HepG2 (cell line): ENCODE data around the gene UGT1A7. TPM values are rescaled to one million over a fixed set of nuclear protein-coding genes. Genes with fewer than 3 reads are reported as not detected.

Source experiments
- ATAC-seq: fragments of 200-7000 bp; cut with Tn5 transposase; 3 replicates; pipeline ENCODE4 v1.9.1; 2020; ENCODE audit warnings: mild to moderate bottlenecking, moderate library complexity
- BruUV-seq: library from RNA; stranded (reverse); fragments of 400-500 nt; replicated peaks from 2 replicates; lab custom pipeline; 2021; lab: Mats Ljungman, UMichigan
- CTCF ChIA-PET: fragments of 300-600 bp; formaldehyde crosslinking; extraction: SDS; loops from one replicate; lab custom pipeline; 2021; ENCODE audit warnings: low total read pairs, inconsistent platforms, low intra/inter-chr PET ratio; lab: Yijun Ruan, JAX
- POLR2A ChIA-PET: fragments of 350-600 bp; sonication (Branson Sonifier 250); formaldehyde crosslinking; loops from one replicate; lab custom pipeline; 2020; ENCODE audit warnings: antibody characterized with exemption, inconsistent platforms; lab: Yijun Ruan, JAX
- DNase-seq: peaks from one replicate; pipeline ENCODE4 v3.0.0-alpha.2; 2015; ENCODE audit warnings: low spot score
- FAIRE-seq: peaks from 3 replicates; lab custom pipeline; 2011; peaks lifted over from hg19 to GRCh38; lab: Jason Lieb, UNC
- H2AFZ ChIP-seq: one replicate; pipeline ENCODE4 v1.6.1; 2011; ENCODE audit warnings: low read length, inconsistent platforms
- H3K27ac ChIP-seq: fragments of 300-600 bp; 3 replicates; pipeline ENCODE4 v1.8.0; 2011; ENCODE audit warnings: mixed run types, mild to moderate bottlenecking, mixed read lengths, low read length, inconsistent platforms; ENCODE audit not compliant: insufficient read depth; ENCODE audit errors: extremely low read length
- H3K27me3 ChIP-seq, 2 experiments: fragments of 200-600 bp in 1 of 2; 2 replicates in 1 of 2; 3 replicates in 1 of 2; pipeline versions ENCODE4 v1.6.0 to v1.8.0; 2011; ENCODE audit warnings: low read length in 2 of 2, mild to moderate bottlenecking in 2 of 2, moderate library complexity in 2 of 2, inconsistent platforms in 1 of 2; ENCODE audit not compliant: insufficient read depth in 2 of 2, control insufficient read depth in 1 of 2
- H3K36me3 ChIP-seq, 2 experiments: fragments of 200-600 bp in 1 of 2; replicated peaks in 1 of 2; 2 replicates in 1 of 2; 3 replicates in 1 of 2; pipeline versions ENCODE4 v1.5.1 to v1.8.0; 2011; ENCODE audit warnings: low read length in 2 of 2, inconsistent platforms in 1 of 2; ENCODE audit not compliant: insufficient read depth in 2 of 2, control insufficient read depth in 1 of 2
- H3K4me1 ChIP-seq: 2 replicates; pipeline ENCODE4 v1.5.1; 2012; ENCODE audit warnings: low read length, inconsistent platforms; ENCODE audit not compliant: insufficient read depth
- H3K4me2 ChIP-seq: 2 replicates; pipeline ENCODE4 v1.6.0; 2011; ENCODE audit warnings: low read depth, low read length, inconsistent platforms
- H3K4me3 ChIP-seq, 3 experiments: fragments of 200-600 bp in 1 of 3; sonication (generic), shearing (Covaris generic) in 1 of 3; replicated peaks in 1 of 3; 2 replicates each; pipeline ENCODE4 v1.5.1; 2011 to 2016; ENCODE audit warnings: low read length in 3 of 3, inconsistent platforms in 2 of 3, low read depth in 2 of 3, mild to moderate bottlenecking in 2 of 3, control low read depth in 1 of 3, mixed read lengths in 1 of 3; ENCODE audit not compliant: insufficient read depth in 1 of 3
- H3K79me2 ChIP-seq: one replicate; pipeline ENCODE4 v1.6.1; 2011; ENCODE audit warnings: low read length, inconsistent platforms; ENCODE audit not compliant: insufficient read depth
- H3K9ac ChIP-seq: 2 replicates; pipeline ENCODE4 v1.6.0; 2011; ENCODE audit warnings: mild to moderate bottlenecking, low read depth, low read length, inconsistent platforms; ENCODE audit not compliant: insufficient read depth
- H3K9me3 ChIP-seq: 2 replicates; pipeline ENCODE4 v1.5.1; 2012; ENCODE audit warnings: mild to moderate bottlenecking, low read length
- H4K20me1 ChIP-seq: 2 replicates; pipeline ENCODE4 v1.6.0; 2011; ENCODE audit warnings: inconsistent platforms, mild to moderate bottlenecking, low read length, moderate library complexity; ENCODE audit not compliant: insufficient read depth
- CREB1 ChIP-seq, 2 experiments: fragments of 450-650 bp in 1 of 2; IDR thresholded peaks; 2 replicates each; pipeline ENCODE4 v1.6.1; 2016 to 2017; ENCODE audit warnings: control low read depth in 1 of 2, mild to moderate bottlenecking in 1 of 2, missing compliant biosample characterization in 1 of 2, missing genetic modification characterization in 1 of 2
- EP300 ChIP-seq, 3 experiments: sonication (generic) in 1 of 3; formaldehyde crosslinking in 1 of 3; IDR thresholded peaks; 2 replicates each; pipeline versions ENCODE4 v1.5.1 to v1.6.1; 2011 to 2020; ENCODE audit warnings: low read depth in 2 of 3, low read length in 2 of 3, borderline replicate concordance in 1 of 3, improper control_type of control experiment in 1 of 3, mild to moderate bottlenecking in 1 of 3, missing genetic modification reagents in 1 of 3, moderate library complexity in 1 of 3
- MIXL1 ChIP-seq: IDR thresholded peaks from 2 replicates; pipeline ENCODE4 v1.6.1; 2016
- PPARG ChIP-seq: conservative IDR thresholded peaks from 2 replicates; pipeline ENCODE4 v1.6.1; 2016; ENCODE audit warnings: missing biosample characterization, missing genetic modification reagents
- ZBTB25 ChIP-seq: IDR thresholded peaks from 2 replicates; pipeline ENCODE4 v1.6.1; 2018; ENCODE audit warnings: missing genetic modification reagents
- ZMAT3 ChIP-seq: sonication (generic); formaldehyde crosslinking; conservative IDR thresholded peaks from 2 replicates; pipeline ENCODE4 v1.7.0; 2021; ENCODE audit warnings: missing genetic modification reagents
- ZNF33B ChIP-seq: sonication (generic); formaldehyde crosslinking; IDR thresholded peaks from 2 replicates; pipeline ENCODE4 v1.5.1; 2020; ENCODE audit warnings: mild to moderate bottlenecking, missing genetic modification reagents
- ZNF557 ChIP-seq: sonication (generic); formaldehyde crosslinking; IDR thresholded peaks from 2 replicates; pipeline ENCODE4 v1.4.0; 2020; ENCODE audit warnings: missing genetic modification reagents
- ZSCAN21 ChIP-seq: sonication (generic); formaldehyde crosslinking; IDR thresholded peaks from 2 replicates; pipeline ENCODE4 v1.8.0; 2022; ENCODE audit warnings: mild to moderate bottlenecking, missing genetic modification reagents, moderate library complexity, borderline replicate concordance
- WGBS: methylation state at CpG from one replicate; pipeline ENCODE4 v1.1.6; 2017; ENCODE audit warnings: low lambda C conversion rate; 5-methylcytosine and 5-hydroxymethylcytosine counted together
- in situ Hi-C: cut with HindIII; loops from 2 replicates; pipeline ENCODE4 v1.10.0; 2017; ENCODE audit warnings: low pct_unique_long_range_greater_than_20kb; ENCODE audit not compliant: extremely low pct_ligation_motif_present
- intact Hi-C: fragments of 100-400 bp; cut with micrococcal nuclease; formaldehyde crosslinking; loops from one replicate; pipeline ENCODE4 v1.10.0; 2022; ENCODE audit not compliant: unreplicated experiment
- polyA plus RNA-seq, 8 experiments: library from polyadenylated mRNA; depleted of rRNA in 3 of 8; stranded (reverse) in 7 of 8; unstranded in 1 of 8; fragments of >200 nt; fragmentation: Illumina TruSeq in 4 of 8; extraction: Trizol in 4 of 8; gene quantifications; 2 replicates each; pipeline versions ENCODE4 v1.2.1 to v1.2.3, GENCODE V29; 2011 to 2016; ENCODE audit warnings: low read depth in 4 of 8, missing spikeins in 1 of 8, mixed read lengths in 1 of 8; ENCODE audit not compliant: insufficient read depth in 1 of 8
- total RNA-seq, 5 experiments: library from RNA; depleted of rRNA; stranded (reverse); fragments of >200 nt; fragmentation: Illumina TruSeq; extraction: Trizol; gene quantifications; 2 replicates each; pipeline ENCODE4 v1.2.3, GENCODE V29; 2016; ENCODE audit warnings: low read depth in 1 of 5
- TF ChIP-seq, protein P1 (sequence below): IDR thresholded peaks from 2 replicates; pipeline ENCODE4 v1.6.1; 2012; ENCODE audit warnings: low read length, improper control_type of control experiment
- TF ChIP-seq, protein P2 (sequence below): sonication (generic); formaldehyde crosslinking; conservative IDR thresholded peaks from 2 replicates; pipeline ENCODE4 v1.4.0; 2020; ENCODE audit warnings: mild to moderate bottlenecking, missing genetic modification reagents, moderate library complexity
- TF ChIP-seq, protein P3 (sequence below): sonication (generic); formaldehyde crosslinking; IDR thresholded peaks from 2 replicates; pipeline ENCODE4 v1.4.0; 2020; ENCODE audit warnings: missing genetic modification reagents

The UGT1A7 gene
- total and polyA plus RNA-seq, 2 of the 13 experiments (the other 11 are each of a cell fraction or from before 2014, with no cell fraction given) = not detected

DNA sequence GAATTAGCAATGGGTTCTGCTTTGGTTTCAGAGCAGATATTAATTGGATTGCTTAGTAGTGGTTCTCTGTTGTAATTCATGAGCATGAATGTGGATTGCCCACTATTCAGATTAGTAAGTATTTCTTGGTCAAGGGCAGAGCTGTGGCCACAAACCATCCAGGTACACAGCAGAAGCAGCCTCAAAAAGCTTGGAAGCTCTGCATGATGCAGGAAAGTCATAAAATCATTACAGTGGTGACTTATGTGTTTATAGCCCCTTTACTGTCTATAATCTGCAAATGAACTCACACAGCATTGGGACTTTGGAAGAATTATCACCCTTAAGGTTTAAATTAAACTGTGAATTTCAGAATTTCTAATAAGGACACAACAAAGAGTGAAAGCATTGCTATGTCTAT lies 76.4 kb downstream of the UGT1A7 start (continued):
- TF ChIP-seq ZBTB25 (CRISPR knock-in tag) = no peak
- TF ChIP-seq ZNF33B (CRISPR knock-in tag) = no peak
- TF ChIP-seq, protein P1, sequence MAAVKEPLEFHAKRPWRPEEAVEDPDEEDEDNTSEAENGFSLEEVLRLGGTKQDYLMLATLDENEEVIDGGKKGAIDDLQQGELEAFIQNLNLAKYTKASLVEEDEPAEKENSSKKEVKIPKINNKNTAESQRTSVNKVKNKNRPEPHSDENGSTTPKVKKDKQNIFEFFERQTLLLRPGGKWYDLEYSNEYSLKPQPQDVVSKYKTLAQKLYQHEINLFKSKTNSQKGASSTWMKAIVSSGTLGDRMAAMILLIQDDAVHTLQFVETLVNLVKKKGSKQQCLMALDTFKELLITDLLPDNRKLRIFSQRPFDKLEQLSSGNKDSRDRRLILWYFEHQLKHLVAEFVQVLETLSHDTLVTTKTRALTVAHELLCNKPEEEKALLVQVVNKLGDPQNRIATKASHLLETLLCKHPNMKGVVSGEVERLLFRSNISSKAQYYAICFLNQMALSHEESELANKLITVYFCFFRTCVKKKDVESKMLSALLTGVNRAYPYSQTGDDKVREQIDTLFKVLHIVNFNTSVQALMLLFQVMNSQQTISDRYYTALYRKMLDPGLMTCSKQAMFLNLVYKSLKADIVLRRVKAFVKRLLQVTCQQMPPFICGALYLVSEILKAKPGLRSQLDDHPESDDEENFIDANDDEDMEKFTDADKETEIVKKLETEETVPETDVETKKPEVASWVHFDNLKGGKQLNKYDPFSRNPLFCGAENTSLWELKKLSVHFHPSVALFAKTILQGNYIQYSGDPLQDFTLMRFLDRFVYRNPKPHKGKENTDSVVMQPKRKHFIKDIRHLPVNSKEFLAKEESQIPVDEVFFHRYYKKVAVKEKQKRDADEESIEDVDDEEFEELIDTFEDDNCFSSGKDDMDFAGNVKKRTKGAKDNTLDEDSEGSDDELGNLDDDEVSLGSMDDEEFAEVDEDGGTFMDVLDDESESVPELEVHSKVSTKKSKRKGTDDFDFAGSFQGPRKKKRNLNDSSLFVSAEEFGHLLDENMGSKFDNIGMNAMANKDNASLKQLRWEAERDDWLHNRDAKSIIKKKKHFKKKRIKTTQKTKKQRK = no peak

DNA sequence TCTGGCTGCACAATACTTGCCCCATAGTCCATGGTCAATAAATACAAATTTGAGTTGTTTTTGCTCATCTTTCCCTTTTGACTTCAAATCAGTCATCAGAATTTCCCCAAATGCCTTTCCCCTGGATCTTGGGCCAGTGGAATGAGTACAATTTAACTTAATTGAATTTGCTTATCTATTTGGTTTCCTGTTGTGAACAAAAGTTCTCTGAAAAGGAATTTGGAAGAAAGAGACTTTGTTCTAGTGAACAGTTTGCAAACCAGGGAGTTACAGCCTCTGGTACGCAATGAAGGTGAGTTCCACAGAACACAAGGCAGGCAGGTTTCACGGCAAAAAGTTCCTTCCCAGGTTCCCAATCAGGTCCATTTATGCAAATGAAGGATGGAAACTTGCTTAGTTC lies 77.1 kb downstream of the UGT1A7 start:
- 57% methylated on average over 2 of the region's 2 CpGs for WGBS
- TF ChIP-seq ZNF557 (CRISPR knock-in tag) (no peak), PPARG (CRISPR knock-in tag) (0 out of 2 replicates have a peak, but pooled peaks have one; percentile 34), EP300 (IDR thresholded peaks at IDR 0.05; ENCODE audit: low read depth in 2 of 2, low read length in 2 of 2) (no peak), EP300 (CRISPR knock-in tag; IDR thresholded peaks at IDR 0.05; ENCODE audit: borderline replicate concordance) (no peak), CREB1 (IDR thresholded peaks at IDR 0.05) (no peak), CREB1 (CRISPR knock-in tag; IDR thresholded peaks at IDR 0.05) (no peak), ZMAT3 (CRISPR knock-in tag) (no peak), ZSCAN21 (CRISPR knock-in tag) (no peak), MIXL1 (CRISPR knock-in tag) (peak; percentile 65)
- TF ChIP-seq, protein P2, sequence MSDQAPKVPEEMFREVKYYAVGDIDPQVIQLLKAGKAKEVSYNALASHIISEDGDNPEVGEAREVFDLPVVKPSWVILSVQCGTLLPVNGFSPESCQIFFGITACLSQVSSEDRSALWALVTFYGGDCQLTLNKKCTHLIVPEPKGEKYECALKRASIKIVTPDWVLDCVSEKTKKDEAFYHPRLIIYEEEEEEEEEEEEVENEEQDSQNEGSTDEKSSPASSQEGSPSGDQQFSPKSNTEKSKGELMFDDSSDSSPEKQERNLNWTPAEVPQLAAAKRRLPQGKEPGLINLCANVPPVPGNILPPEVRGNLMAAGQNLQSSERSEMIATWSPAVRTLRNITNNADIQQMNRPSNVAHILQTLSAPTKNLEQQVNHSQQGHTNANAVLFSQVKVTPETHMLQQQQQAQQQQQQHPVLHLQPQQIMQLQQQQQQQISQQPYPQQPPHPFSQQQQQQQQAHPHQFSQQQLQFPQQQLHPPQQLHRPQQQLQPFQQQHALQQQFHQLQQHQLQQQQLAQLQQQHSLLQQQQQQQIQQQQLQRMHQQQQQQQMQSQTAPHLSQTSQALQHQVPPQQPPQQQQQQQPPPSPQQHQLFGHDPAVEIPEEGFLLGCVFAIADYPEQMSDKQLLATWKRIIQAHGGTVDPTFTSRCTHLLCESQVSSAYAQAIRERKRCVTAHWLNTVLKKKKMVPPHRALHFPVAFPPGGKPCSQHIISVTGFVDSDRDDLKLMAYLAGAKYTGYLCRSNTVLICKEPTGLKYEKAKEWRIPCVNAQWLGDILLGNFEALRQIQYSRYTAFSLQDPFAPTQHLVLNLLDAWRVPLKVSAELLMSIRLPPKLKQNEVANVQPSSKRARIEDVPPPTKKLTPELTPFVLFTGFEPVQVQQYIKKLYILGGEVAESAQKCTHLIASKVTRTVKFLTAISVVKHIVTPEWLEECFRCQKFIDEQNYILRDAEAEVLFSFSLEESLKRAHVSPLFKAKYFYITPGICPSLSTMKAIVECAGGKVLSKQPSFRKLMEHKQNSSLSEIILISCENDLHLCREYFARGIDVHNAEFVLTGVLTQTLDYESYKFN = peak; percentile 50
- TF ChIP-seq, protein P3, sequence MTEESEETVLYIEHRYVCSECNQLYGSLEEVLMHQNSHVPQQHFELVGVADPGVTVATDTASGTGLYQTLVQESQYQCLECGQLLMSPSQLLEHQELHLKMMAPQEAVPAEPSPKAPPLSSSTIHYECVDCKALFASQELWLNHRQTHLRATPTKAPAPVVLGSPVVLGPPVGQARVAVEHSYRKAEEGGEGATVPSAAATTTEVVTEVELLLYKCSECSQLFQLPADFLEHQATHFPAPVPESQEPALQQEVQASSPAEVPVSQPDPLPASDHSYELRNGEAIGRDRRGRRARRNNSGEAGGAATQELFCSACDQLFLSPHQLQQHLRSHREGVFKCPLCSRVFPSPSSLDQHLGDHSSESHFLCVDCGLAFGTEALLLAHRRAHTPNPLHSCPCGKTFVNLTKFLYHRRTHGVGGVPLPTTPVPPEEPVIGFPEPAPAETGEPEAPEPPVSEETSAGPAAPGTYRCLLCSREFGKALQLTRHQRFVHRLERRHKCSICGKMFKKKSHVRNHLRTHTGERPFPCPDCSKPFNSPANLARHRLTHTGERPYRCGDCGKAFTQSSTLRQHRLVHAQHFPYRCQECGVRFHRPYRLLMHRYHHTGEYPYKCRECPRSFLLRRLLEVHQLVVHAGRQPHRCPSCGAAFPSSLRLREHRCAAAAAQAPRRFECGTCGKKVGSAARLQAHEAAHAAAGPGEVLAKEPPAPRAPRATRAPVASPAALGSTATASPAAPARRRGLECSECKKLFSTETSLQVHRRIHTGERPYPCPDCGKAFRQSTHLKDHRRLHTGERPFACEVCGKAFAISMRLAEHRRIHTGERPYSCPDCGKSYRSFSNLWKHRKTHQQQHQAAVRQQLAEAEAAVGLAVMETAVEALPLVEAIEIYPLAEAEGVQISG (CRISPR knock-in tag) = no peak

More for the DNA sequence above, 77.1 kb downstream of the UGT1A7 start:
- no TSS peak for BruUV-seq
- no peaks in the 10 kb centered on the region for H4K20me1 ChIP-seq
- H3K4me1 ChIP-seq = peaks cover 46% of the 10 kb centered on the region
- in situ Hi-C loops = no loop called here
- no peak overlapping the region for H2AFZ ChIP-seq
- no peak overlapping the region for H3K4me3 ChIP-seq
- FAIRE-seq (no peak), DNase-seq (no peak), ATAC-seq (no peak)
- no peak overlapping the region for H3K9ac ChIP-seq
- H3K36me3 ChIP-seq = no peaks in the 10 kb centered on the region
- ChIA-PET CTCF (no interaction called here), POLR2A (no interaction called here)
- H3K9me3 ChIP-seq = no peaks in the 10 kb centered on the region
- H3K4me2 ChIP-seq = no peak overlapping the region
- H3K27me3 ChIP-seq = peaks cover 5 to 73% of the 10 kb centered on the region in 2 experiments; a peak in 4 of 5 replicates
- H3K79me2 ChIP-seq = no peaks in the 10 kb centered on the region
- H3K27ac ChIP-seq = no peak overlapping the region
- intact Hi-C loops = no loop called here
